GM19452 (cell line): ENCODE data around the gene PCK2.

Experiments used
- ATAC-seq: cut with Tn5 transposase; IDR thresholded peaks from one replicate; pipeline ENCODE4 v1.9.1; 2021; ENCODE audit not compliant: unreplicated experiment

Gene PCK2

GRCh38 chr14:24135834-24136683 lies 41.9 kb downstream of the PCK2 start, which contains the start of gene PSME1:
PSME1 (plus strand) TSS chr14:24136194; CDS start chr14:24136263, 69 bp downstream.
- peak; percentile 83 for ATAC-seq

- ATAC-seq = no peak
These were observed 42.8 kb downstream of the PCK2 start for GRCh38 chr14:24136684-24137528.

- ATAC-seq = no peak
These were observed 43.7 kb downstream of the PCK2 start for GRCh38 chr14:24137529-24138395.

GRCh38 chr14:24138396-24139271 lies 44.5 kb downstream of the PCK2 start:
- no peak for ATAC-seq

- ATAC-seq = no peak
These were observed 45.3 kb downstream of the PCK2 start for GRCh38 chr14:24139272-24139934.

- peak; percentile 82 for ATAC-seq
These were observed 47.2 kb downstream of the PCK2 start, which contains the start of gene EMC9 for GRCh38 chr14:24141097-24141880. EMC9 (minus strand) TSS chr14:24141591; CDS start chr14:24141304, 287 bp downstream.

GRCh38 chr14:24143511-24143910 lies 49.4 kb downstream of the PCK2 start:
- no peak for ATAC-seq

GRCh38 chr14:24144451-24144850 lies 50.3 kb downstream of the PCK2 start:
- no peak for ATAC-seq

- no peak for ATAC-seq
These were observed 51.1 kb downstream of the PCK2 start for GRCh38 chr14:24145219-24145618.

GRCh38 chr14:24145690-24146452 lies 51.8 kb downstream of the PCK2 start:
- ATAC-seq = no peak

- ATAC-seq = peak; percentile 56
These were observed 52.4 kb downstream of the PCK2 start, which contains the start of gene PSME2 for GRCh38 chr14:24146453-24146977. PSME2 (minus strand) TSS chr14:24146610; CDS start chr14:24146581, 29 bp downstream.

- peak; percentile 78 for ATAC-seq
These were observed 53.1 kb downstream of the PCK2 start, which contains the start of gene RNF31 for GRCh38 chr14:24146978-24147760. RNF31 (plus strand) TSS chr14:24147498; CDS start chr14:24147699, 201 bp downstream.

GRCh38 chr14:24147761-24148428 lies 53.8 kb downstream of the PCK2 start:
- no peak for ATAC-seq

- ATAC-seq = no peak
These were observed 55.3 kb downstream of the PCK2 start for GRCh38 chr14:24149302-24149969.

- no peak for ATAC-seq
These were observed 56.0 kb downstream of the PCK2 start for GRCh38 chr14:24150061-24150460.
